ENCODE measurements around the gene TBC1D3K. TPM values are rescaled to one million over a fixed set of nuclear protein-coding genes. Genes with fewer than 3 reads are reported as not detected.

TBC1D3K gene
- total RNA-seq, 1 experiment from 2014 or later, result not detected

Other genes with a start within 250 kb of the TBC1D3K start
- 0.14 to 0.26 TPM (median 0.23 TPM) in 3 replicates for gene HNF1B, start 179.4 kb upstream of the TBC1D3K start, total RNA-seq (2021)
- 18.8 to 20.5 TPM (median 20.1 TPM) in 3 replicates for gene TBC1D3L, start 64.6 kb downstream of the TBC1D3K start, total RNA-seq (2021)
- 0.44 to 0.46 TPM in 2 of 3 replicates, not detected in the other for gene TBC1D3D, start 79.6 kb downstream of the TBC1D3K start, total RNA-seq (2021)
- not detected in 3 replicates for gene TBC1D3C, start 144.2 kb downstream of the TBC1D3K start, total RNA-seq (2021)
- not detected in 3 replicates for gene TBC1D3E, start 203.5 kb downstream of the TBC1D3K start, total RNA-seq (2021)

Measured in WTC11 (cell line).